Measurements from ENCODE around the gene INHBB.

Gene INHBB

GRCh38 chr2:120321721-120322284 is 24.1 kb upstream of the INHBB start:
- no peak for DNase-seq
- Histone ChIP-seq H3K36me3 (replicated peaks) (no peaks in the 10 kb centered on the region), H3K27me3 (replicated peaks) (peaks cover 13% of the 10 kb centered on the region), H3K4me3 (ENCODE audit: low read depth, low read length) (no peak overlapping the region), H3K27ac (no peak overlapping the region)
- in situ Hi-C loops (cut with HindIII; ENCODE audit: low pct_ligation_motif_present, low sequenced_read_pairs) = no loop called here
- no peak for TF ChIP-seq CTCF (IDR thresholded peaks at IDR 0.05; ENCODE audit: low read depth, low read length, missing control alignments)

GRCh38 chr2:120322329-120322728 is 23.6 kb upstream of the INHBB start:
- in situ Hi-C loops (cut with HindIII; ENCODE audit: low pct_ligation_motif_present, low sequenced_read_pairs) = no loop called here
- no peak for DNase-seq
- no peaks in the 10 kb centered on the region for H3K36me3 ChIP-seq (replicated peaks)
- H3K27me3 ChIP-seq (replicated peaks) = peaks cover 13% of the 10 kb centered on the region
- H3K27ac ChIP-seq = no peak overlapping the region
- no peak for TF ChIP-seq CTCF (IDR thresholded peaks at IDR 0.05; ENCODE audit: low read depth, low read length, missing control alignments)
- H3K4me3 ChIP-seq (ENCODE audit: low read depth, low read length) = no peak overlapping the region

GRCh38 chr2:120323214-120323613 is 22.7 kb upstream of the INHBB start:
- no peaks in the 10 kb centered on the region for H3K36me3 ChIP-seq (replicated peaks)
- no peak overlapping the region for H3K27ac ChIP-seq
- TF ChIP-seq CTCF (IDR thresholded peaks at IDR 0.05; ENCODE audit: low read depth, low read length, missing control alignments) = no peak
- DNase-seq = no peak
- H3K27me3 ChIP-seq (replicated peaks) = peaks cover 13% of the 10 kb centered on the region
- in situ Hi-C loops (cut with HindIII; ENCODE audit: low pct_ligation_motif_present, low sequenced_read_pairs) = no loop called here
- H3K4me3 ChIP-seq (ENCODE audit: low read depth, low read length) = no peak overlapping the region

- H3K27me3 ChIP-seq (replicated peaks) = peaks cover 14% of the 10 kb centered on the region
- no peak overlapping the region for H3K27ac ChIP-seq
- TF ChIP-seq CTCF (IDR thresholded peaks at IDR 0.05; ENCODE audit: low read depth, low read length, missing control alignments) = no peak
- DNase-seq = no peak
- no peak overlapping the region for H3K4me3 ChIP-seq (ENCODE audit: low read depth, low read length)
- in situ Hi-C loops (cut with HindIII; ENCODE audit: low pct_ligation_motif_present, low sequenced_read_pairs) = no loop called here
- H3K36me3 ChIP-seq (replicated peaks) = no peaks in the 10 kb centered on the region
Measured at GRCh38 chr2:120323807-120324399, 22.0 kb upstream of the INHBB start.

- Histone ChIP-seq H3K27me3 (replicated peaks) (peaks cover 19% of the 10 kb centered on the region), H3K4me3 (ENCODE audit: low read depth, low read length) (no peak overlapping the region), H3K27ac (no peak overlapping the region), H3K36me3 (replicated peaks) (no peaks in the 10 kb centered on the region)
- TF ChIP-seq CTCF (IDR thresholded peaks at IDR 0.05; ENCODE audit: low read depth, low read length, missing control alignments) = no peak
- DNase-seq = no peak
- in situ Hi-C loops (cut with HindIII; ENCODE audit: low pct_ligation_motif_present, low sequenced_read_pairs) = no loop called here
Measured at GRCh38 chr2:120324933-120325332, 21.0 kb upstream of the INHBB start.

- in situ Hi-C loops (cut with HindIII; ENCODE audit: low pct_ligation_motif_present, low sequenced_read_pairs) = no loop called here
- no peak overlapping the region for H3K4me3 ChIP-seq (ENCODE audit: low read depth, low read length)
- DNase-seq = no peak
- no peak overlapping the region for H3K27ac ChIP-seq
- H3K36me3 ChIP-seq (replicated peaks) = no peaks in the 10 kb centered on the region
- no peak for TF ChIP-seq CTCF (IDR thresholded peaks at IDR 0.05; ENCODE audit: low read depth, low read length, missing control alignments)
- peaks cover 24% of the 10 kb centered on the region for H3K27me3 ChIP-seq (replicated peaks)
Measured at GRCh38 chr2:120326066-120326465, 19.9 kb upstream of the INHBB start.
